Uterus (tissue), 4 donors: ENCODE data around the gene TNRC18. TPM values are rescaled to one million over a fixed set of nuclear protein-coding genes. Genes with fewer than 3 reads are reported as not detected.
"Not testable (repeated sequence)": the region's sequence is repeated elsewhere in the genome, so short reads cannot be mapped to it uniquely, and the experiment has no call there.

ENCODE experiments used
- DNase-seq, 2 donors: peaks; one replicate each; pipeline ENCODE4 v3.0.0-alpha.2; 2019 to 2020
- H3K27ac ChIP-seq, 2 donors: fragments of 200-600 bp; sonication (generic); 1 replicate in 1 of 2; 2 replicates in 1 of 2; pipeline ENCODE4 v1.5.1; 2016 to 2018
- H3K27me3 ChIP-seq, 2 donors: fragments of 200-600 bp; sonication (generic); one replicate each; pipeline ENCODE4 v1.5.1; 2018 to 2019; ENCODE audit warnings: control low read depth in 1 of 2
- H3K36me3 ChIP-seq, 2 donors: fragments of 200-600 bp; sonication (generic); one replicate each; pipeline ENCODE4 v1.5.1; 2019; ENCODE audit warnings: control low read depth in 1 of 2
- H3K4me1 ChIP-seq, 2 donors: fragments of 200-600 bp; sonication (generic); one replicate each; pipeline ENCODE4 v1.5.1; 2018 to 2019; ENCODE audit warnings: control low read depth in 1 of 2
- H3K4me3 ChIP-seq, 2 donors: fragments of 200-600 bp; sonication (generic); 1 replicate in 1 of 2; 2 replicates in 1 of 2; pipeline ENCODE4 v1.5.1; 2018 to 2019; ENCODE audit warnings: mild to moderate bottlenecking in 1 of 2
- H3K9me3 ChIP-seq, 2 donors: fragments of 200-600 bp; sonication (generic); one replicate each; pipeline ENCODE4 v1.5.1; 2019; ENCODE audit warnings: control low read depth in 1 of 2
- POLR2A ChIP-seq, 2 donors: fragments of 450-650 bp; IDR thresholded peaks; one replicate each; pipeline ENCODE4 v1.6.1; 2016; ENCODE audit warnings: antibody characterized with exemption in 2 of 2, mild to moderate bottlenecking in 1 of 2, moderate library complexity in 1 of 2
- intact Hi-C: fragments of 100-400 bp; cut with DNase I; formaldehyde crosslinking; loops from one replicate; pipeline ENCODE4 v1.15.1; 2023; ENCODE audit warnings: low total_unique reads
- total RNA-seq, 4 donors: library from RNA; depleted of rRNA in 3 of 4; stranded (reverse); fragments of >200 nt in 3 of 4; gene quantifications; one replicate each; pipeline versions ENCODE4 v1.1.0 to v1.2.4, GENCODE V29; 2014 to 2023
- TF ChIP-seq, protein P1 (sequence below), 4 experiments: fragments of 200-600 bp in 2 of 4; fragments of 450-650 bp in 2 of 4; sonication (generic) in 2 of 4; IDR thresholded peaks; one replicate each; pipeline ENCODE4 v1.5.1; 2016 to 2019; ENCODE audit warnings: antibody characterized with exemption in 4 of 4, mild to moderate bottlenecking in 2 of 4, moderate library complexity in 1 of 4
- donor health status: DM: yes; HTN: yes; CAD: no.

Gene TNRC18
- total RNA-seq, 4 donors from 2014 or later = 28.2 to 179 (median 62.1) TPM

GRCh38 chr7:5361446-5362127 lies 62.0 kb downstream of the TNRC18 start:
- TF ChIP-seq, protein P1, sequence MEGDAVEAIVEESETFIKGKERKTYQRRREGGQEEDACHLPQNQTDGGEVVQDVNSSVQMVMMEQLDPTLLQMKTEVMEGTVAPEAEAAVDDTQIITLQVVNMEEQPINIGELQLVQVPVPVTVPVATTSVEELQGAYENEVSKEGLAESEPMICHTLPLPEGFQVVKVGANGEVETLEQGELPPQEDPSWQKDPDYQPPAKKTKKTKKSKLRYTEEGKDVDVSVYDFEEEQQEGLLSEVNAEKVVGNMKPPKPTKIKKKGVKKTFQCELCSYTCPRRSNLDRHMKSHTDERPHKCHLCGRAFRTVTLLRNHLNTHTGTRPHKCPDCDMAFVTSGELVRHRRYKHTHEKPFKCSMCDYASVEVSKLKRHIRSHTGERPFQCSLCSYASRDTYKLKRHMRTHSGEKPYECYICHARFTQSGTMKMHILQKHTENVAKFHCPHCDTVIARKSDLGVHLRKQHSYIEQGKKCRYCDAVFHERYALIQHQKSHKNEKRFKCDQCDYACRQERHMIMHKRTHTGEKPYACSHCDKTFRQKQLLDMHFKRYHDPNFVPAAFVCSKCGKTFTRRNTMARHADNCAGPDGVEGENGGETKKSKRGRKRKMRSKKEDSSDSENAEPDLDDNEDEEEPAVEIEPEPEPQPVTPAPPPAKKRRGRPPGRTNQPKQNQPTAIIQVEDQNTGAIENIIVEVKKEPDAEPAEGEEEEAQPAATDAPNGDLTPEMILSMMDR (IDR thresholded peaks at IDR 0.05) = no peak
- TF ChIP-seq POLR2A (IDR thresholded peaks at IDR 0.05) = no peak
- no peak overlapping the region for H3K27ac ChIP-seq
- no peak overlapping the region for H3K4me3 ChIP-seq
- intact Hi-C loops = no loop called here
- H3K27me3 ChIP-seq = no peaks in the 10 kb centered on the region
- DNase-seq = no peak
- H3K9me3 ChIP-seq = no peaks in the 10 kb centered on the region
- peaks cover 2 to 3% of the 10 kb centered on the region in 2 donors for H3K4me1 ChIP-seq
- H3K36me3 ChIP-seq = no peaks in the 10 kb centered on the region

DNA sequence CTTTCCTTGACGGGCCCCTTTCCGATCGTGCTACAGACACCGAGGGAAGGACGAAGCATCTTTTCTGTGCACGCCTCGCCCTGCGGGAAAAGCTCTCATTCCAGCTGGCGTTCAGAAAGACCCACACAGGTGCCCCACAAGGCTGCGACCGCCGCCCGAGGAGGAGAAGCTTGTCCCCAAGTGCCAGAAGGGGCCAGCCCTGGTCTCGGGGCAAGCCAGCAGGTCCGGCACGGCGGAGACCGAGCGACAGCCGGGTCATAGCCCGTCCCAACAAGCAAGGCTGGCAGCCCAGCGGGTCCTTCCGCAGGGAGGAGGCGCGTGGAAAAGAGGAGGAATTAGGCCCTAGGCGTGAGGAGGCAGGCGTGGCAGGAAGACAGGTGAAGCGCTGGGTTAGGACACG lies 62.7 kb downstream of the TNRC18 start:
- Histone ChIP-seq H3K4me1 (no peaks in the 10 kb centered on the region), H3K27me3 (no peaks in the 10 kb centered on the region), H3K9me3 (no peaks in the 10 kb centered on the region), H3K27ac (no peak overlapping the region), H3K4me3 (no peak overlapping the region), H3K36me3 (no peaks in the 10 kb centered on the region)
- intact Hi-C loops = no loop called here
- DNase-seq = no peak
- TF ChIP-seq, protein P1 (IDR thresholded peaks at IDR 0.05) = no peak
- no peak for TF ChIP-seq POLR2A (IDR thresholded peaks at IDR 0.05)

GRCh38 chr7:5360451-5360850 lies 63.2 kb downstream of the TNRC18 start:
- no peak overlapping the region for H3K27ac ChIP-seq
- H3K27me3 ChIP-seq = no peaks in the 10 kb centered on the region
- H3K4me1 ChIP-seq = no peaks in the 10 kb centered on the region
- no peaks in the 10 kb centered on the region for H3K9me3 ChIP-seq
- no peak for TF ChIP-seq POLR2A (IDR thresholded peaks at IDR 0.05)
- TF ChIP-seq, protein P1 (IDR thresholded peaks at IDR 0.05) = no peak
- H3K36me3 ChIP-seq = no peaks in the 10 kb centered on the region
- intact Hi-C loops = no loop called here
- DNase-seq = no peak
- no peak overlapping the region for H3K4me3 ChIP-seq

DNA sequence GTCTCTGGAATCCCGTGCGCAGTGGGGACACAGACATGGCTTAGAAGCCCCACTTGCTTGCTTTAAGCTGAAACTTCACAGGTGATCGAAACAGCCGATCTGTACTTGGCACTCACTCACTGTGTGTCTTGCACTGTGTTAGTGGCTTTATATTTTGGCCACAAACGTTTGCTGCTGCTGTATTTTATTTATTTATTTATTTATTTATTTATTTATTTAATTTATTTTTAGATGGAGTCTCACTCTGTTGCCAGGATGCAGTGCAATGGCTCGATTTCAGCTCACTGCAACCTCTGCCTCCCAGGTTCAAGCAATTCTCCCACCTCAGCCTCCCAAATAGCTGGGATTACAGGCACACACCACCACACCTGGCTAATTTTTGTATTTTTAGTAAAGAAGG lies 63.6 kb downstream of the TNRC18 start:
- H3K4me3 ChIP-seq, H3K36me3 ChIP-seq, H3K27ac ChIP-seq, intact Hi-C loops, H3K27me3 ChIP-seq, H3K4me1 ChIP-seq, DNase-seq, H3K9me3 ChIP-seq: not testable (repeated sequence)

DNA sequence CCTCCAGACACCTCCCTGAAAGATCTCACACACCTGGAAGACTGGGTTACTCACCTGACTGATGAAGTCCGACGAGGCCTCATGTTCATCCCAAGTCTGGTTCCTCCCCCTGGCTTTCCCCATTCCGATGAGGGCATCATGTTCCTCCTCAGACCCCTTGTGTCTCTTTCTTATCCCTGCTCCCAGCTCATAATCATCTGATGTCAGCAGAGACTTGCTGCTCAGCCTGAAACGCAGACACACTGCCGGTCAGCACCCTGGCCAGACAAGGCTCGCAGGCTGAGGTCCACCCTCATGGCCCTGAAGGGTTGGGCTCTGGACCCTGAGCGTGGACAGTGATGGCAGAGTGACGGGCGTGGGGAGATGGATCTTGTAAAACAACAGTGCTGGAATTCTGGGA lies 64.3 kb downstream of the TNRC18 start:
- no peak overlapping the region for H3K4me3 ChIP-seq
- no peaks in the 10 kb centered on the region for H3K4me1 ChIP-seq
- no peak for DNase-seq
- H3K27me3 ChIP-seq = no peaks in the 10 kb centered on the region
- TF ChIP-seq, protein P1 (IDR thresholded peaks at IDR 0.05) = no peak
- TF ChIP-seq POLR2A (IDR thresholded peaks at IDR 0.05) = no peak
- H3K9me3 ChIP-seq = no peaks in the 10 kb centered on the region
- intact Hi-C loops = no loop called here
- peak overlapping the region in 1 of 2 donors; percentile 21 for H3K27ac ChIP-seq
- H3K36me3 ChIP-seq = no peaks in the 10 kb centered on the region

GRCh38 chr7:5357951-5358350 lies 65.7 kb downstream of the TNRC18 start:
- Histone ChIP-seq H3K9me3 (no peaks in the 10 kb centered on the region), H3K4me3 (no peak overlapping the region), H3K4me1 (no peaks in the 10 kb centered on the region), H3K27me3 (no peaks in the 10 kb centered on the region), H3K36me3 (no peaks in the 10 kb centered on the region), H3K27ac (peak overlapping the region in 1 of 2 donors; percentile 21)
- intact Hi-C loops = no loop called here
- TF ChIP-seq, protein P1 (IDR thresholded peaks at IDR 0.05) = no peak
- no peak for TF ChIP-seq POLR2A (IDR thresholded peaks at IDR 0.05)
- no peak for DNase-seq
